Activated naive CD4-positive, alpha-beta T cell treated with anti-CD3 and anti-CD28 coated beads, Interleukin-2, amount 50 U/mL, for 24 hours (primary cell): Measurements from ENCODE around the gene CHD9NB.

ENCODE experiments used
- H3K27ac Mint-ChIP-seq: one replicate; pipeline ENCODE4 v1.8.0; 2021; ENCODE audit warnings: mild to moderate bottlenecking, mixed read lengths
- H3K27me3 Mint-ChIP-seq: one replicate; pipeline ENCODE4 v1.8.0; 2021; ENCODE audit warnings: mixed read lengths
- H3K36me3 Mint-ChIP-seq: one replicate; pipeline ENCODE4 v1.8.0; 2021; ENCODE audit warnings: mixed read lengths
- H3K4me1 Mint-ChIP-seq: one replicate; pipeline ENCODE4 v1.8.0; 2021; ENCODE audit warnings: mixed read lengths
- H3K4me3 Mint-ChIP-seq: one replicate; pipeline ENCODE4 v1.8.0; 2021; ENCODE audit warnings: mild to moderate bottlenecking, mixed read lengths
- H3K9me3 Mint-ChIP-seq: one replicate; pipeline ENCODE4 v1.8.0; 2021; ENCODE audit warnings: mixed read lengths

CHD9NB gene

GRCh38 chr16:53073022-53073421 lies 20.3 kb upstream of the CHD9NB start:
- Mint-ChIP-seq H3K36me3 (no peaks in the 10 kb centered on the region), H3K27ac (no peak overlapping the region), H3K4me1 (peaks cover 14% of the 10 kb centered on the region), H3K27me3 (no peaks in the 10 kb centered on the region), H3K4me3 (no peak overlapping the region), H3K9me3 (no peaks in the 10 kb centered on the region)

- H3K4me3 Mint-ChIP-seq = no peak overlapping the region
- H3K27ac Mint-ChIP-seq = peak overlapping the region; percentile 33
- H3K4me1 Mint-ChIP-seq = peaks cover 14% of the 10 kb centered on the region
These were observed 19.1 kb upstream of the CHD9NB start for GRCh38 chr16:53071748-53072301.

GRCh38 chr16:53069772-53070171 lies 17.1 kb upstream of the CHD9NB start:
- Mint-ChIP-seq H3K27me3 (no peaks in the 10 kb centered on the region), H3K4me3 (no peak overlapping the region), H3K9me3 (no peaks in the 10 kb centered on the region), H3K27ac (no peak overlapping the region), H3K4me1 (peaks cover 14% of the 10 kb centered on the region), H3K36me3 (no peaks in the 10 kb centered on the region)

More at GRCh38 chr16:53071748-53072301, 19.1 kb upstream of the CHD9NB start:
- Mint-ChIP-seq H3K36me3 (no peaks in the 10 kb centered on the region), H3K9me3 (no peaks in the 10 kb centered on the region), H3K27me3 (no peaks in the 10 kb centered on the region)

GRCh38 chr16:53068423-53068833 lies 15.7 kb upstream of the CHD9NB start:
- H3K4me1 Mint-ChIP-seq = peaks cover 14% of the 10 kb centered on the region
- H3K36me3 Mint-ChIP-seq = no peaks in the 10 kb centered on the region
- H3K9me3 Mint-ChIP-seq = no peaks in the 10 kb centered on the region
- H3K27ac Mint-ChIP-seq = no peak overlapping the region
- H3K4me3 Mint-ChIP-seq = no peak overlapping the region
- no peaks in the 10 kb centered on the region for H3K27me3 Mint-ChIP-seq

- Mint-ChIP-seq H3K36me3 (no peaks in the 10 kb centered on the region), H3K27ac (no peak overlapping the region), H3K4me1 (peaks cover 14% of the 10 kb centered on the region), H3K27me3 (no peaks in the 10 kb centered on the region), H3K4me3 (no peak overlapping the region), H3K9me3 (no peaks in the 10 kb centered on the region)
These were observed 15.0 kb upstream of the CHD9NB start for GRCh38 chr16:53067675-53068074.

- Mint-ChIP-seq H3K4me3 (no peak overlapping the region), H3K36me3 (no peaks in the 10 kb centered on the region), H3K4me1 (peaks cover 22% of the 10 kb centered on the region), H3K27me3 (no peaks in the 10 kb centered on the region), H3K9me3 (no peaks in the 10 kb centered on the region), H3K27ac (no peak overlapping the region)
These were observed 12.9 kb upstream of the CHD9NB start for GRCh38 chr16:53065461-53066061.

- Mint-ChIP-seq H3K4me1 (peaks cover 19% of the 10 kb centered on the region), H3K36me3 (no peaks in the 10 kb centered on the region), H3K9me3 (no peaks in the 10 kb centered on the region), H3K27ac (no peak overlapping the region), H3K4me3 (no peak overlapping the region), H3K27me3 (no peaks in the 10 kb centered on the region)
These were observed 11.4 kb upstream of the CHD9NB start for GRCh38 chr16:53064081-53064578.

- Mint-ChIP-seq H3K4me1 (peaks cover 12% of the 10 kb centered on the region), H3K36me3 (no peaks in the 10 kb centered on the region), H3K9me3 (no peaks in the 10 kb centered on the region), H3K27me3 (no peaks in the 10 kb centered on the region), H3K4me3 (peak overlapping the region; percentile 45), H3K27ac (no peak overlapping the region)
These were observed 9.0 kb upstream of the CHD9NB start for GRCh38 chr16:53061701-53062159.

GRCh38 chr16:53061256-53061655 lies 8.6 kb upstream of the CHD9NB start:
- Mint-ChIP-seq H3K4me3 (no peak overlapping the region), H3K27me3 (no peaks in the 10 kb centered on the region), H3K27ac (no peak overlapping the region)

GRCh38 chr16:53059672-53060071 lies 7.0 kb upstream of the CHD9NB start:
- Mint-ChIP-seq H3K36me3 (no peaks in the 10 kb centered on the region), H3K4me3 (no peak overlapping the region), H3K27me3 (no peaks in the 10 kb centered on the region), H3K4me1 (peaks cover 17% of the 10 kb centered on the region), H3K27ac (no peak overlapping the region), H3K9me3 (no peaks in the 10 kb centered on the region)

More at GRCh38 chr16:53061256-53061655, 8.6 kb upstream of the CHD9NB start:
- no peaks in the 10 kb centered on the region for H3K9me3 Mint-ChIP-seq
- peaks cover 12% of the 10 kb centered on the region for H3K4me1 Mint-ChIP-seq
- no peaks in the 10 kb centered on the region for H3K36me3 Mint-ChIP-seq

- H3K4me3 Mint-ChIP-seq = no peak overlapping the region
- no peaks in the 10 kb centered on the region for H3K27me3 Mint-ChIP-seq
- H3K4me1 Mint-ChIP-seq = peaks cover 17% of the 10 kb centered on the region
- H3K27ac Mint-ChIP-seq = no peak overlapping the region
- H3K36me3 Mint-ChIP-seq = no peaks in the 10 kb centered on the region
- H3K9me3 Mint-ChIP-seq = no peaks in the 10 kb centered on the region
These were observed 6.2 kb upstream of the CHD9NB start for GRCh38 chr16:53058882-53059281.

- peaks cover 17% of the 10 kb centered on the region for H3K4me1 Mint-ChIP-seq
- no peaks in the 10 kb centered on the region for H3K27me3 Mint-ChIP-seq
- H3K27ac Mint-ChIP-seq = no peak overlapping the region
- no peaks in the 10 kb centered on the region for H3K9me3 Mint-ChIP-seq
- no peak overlapping the region for H3K4me3 Mint-ChIP-seq
- H3K36me3 Mint-ChIP-seq = no peaks in the 10 kb centered on the region
These were observed 5.7 kb upstream of the CHD9NB start for GRCh38 chr16:53058441-53058840.

GRCh38 chr16:53057658-53058057 lies 5.0 kb upstream of the CHD9NB start:
- Mint-ChIP-seq H3K36me3 (no peaks in the 10 kb centered on the region), H3K27me3 (peaks cover 1% of the 10 kb centered on the region), H3K27ac (no peak overlapping the region), H3K4me3 (no peak overlapping the region), H3K4me1 (peaks cover 17% of the 10 kb centered on the region), H3K9me3 (no peaks in the 10 kb centered on the region)

GRCh38 chr16:53056392-53056881 lies 3.7 kb upstream of the CHD9NB start:
- H3K27me3 Mint-ChIP-seq = peaks cover 1% of the 10 kb centered on the region
- no peak overlapping the region for H3K4me3 Mint-ChIP-seq
- no peaks in the 10 kb centered on the region for H3K36me3 Mint-ChIP-seq
- no peaks in the 10 kb centered on the region for H3K9me3 Mint-ChIP-seq
- H3K4me1 Mint-ChIP-seq = peaks cover 9% of the 10 kb centered on the region
- H3K27ac Mint-ChIP-seq = no peak overlapping the region

- Mint-ChIP-seq H3K4me1 (peaks cover 5% of the 10 kb centered on the region), H3K36me3 (no peaks in the 10 kb centered on the region), H3K9me3 (no peaks in the 10 kb centered on the region), H3K4me3 (peak overlapping the region; percentile 82), H3K27me3 (peaks cover 1% of the 10 kb centered on the region), H3K27ac (peak overlapping the region; percentile 20)
These were observed 3.1 kb upstream of the CHD9NB start for GRCh38 chr16:53055541-53056391.
